Hematopoietic multipotent progenitor cell (in vitro differentiated cells): ENCODE results near the gene GPR107. TPM values are rescaled to one million over a fixed set of nuclear protein-coding genes. Genes with fewer than 3 reads are reported as not detected.

Experiments used
- DNase-seq, 3 donors: peaks; one replicate each; pipeline ENCODE4 v3.0.0-alpha.2; 2011 to 2015; ENCODE audit warnings: low read depth in 2 of 3, low spot score in 2 of 3
- total RNA-seq: library from RNA; depleted of rRNA; stranded (reverse); fragments of >200 nt; gene quantifications from one replicate; pipeline ENCODE4 v1.2.3, GENCODE V29; 2012

Gene GPR107
- total RNA-seq, 1 donor, result 15.6 TPM

DNA sequence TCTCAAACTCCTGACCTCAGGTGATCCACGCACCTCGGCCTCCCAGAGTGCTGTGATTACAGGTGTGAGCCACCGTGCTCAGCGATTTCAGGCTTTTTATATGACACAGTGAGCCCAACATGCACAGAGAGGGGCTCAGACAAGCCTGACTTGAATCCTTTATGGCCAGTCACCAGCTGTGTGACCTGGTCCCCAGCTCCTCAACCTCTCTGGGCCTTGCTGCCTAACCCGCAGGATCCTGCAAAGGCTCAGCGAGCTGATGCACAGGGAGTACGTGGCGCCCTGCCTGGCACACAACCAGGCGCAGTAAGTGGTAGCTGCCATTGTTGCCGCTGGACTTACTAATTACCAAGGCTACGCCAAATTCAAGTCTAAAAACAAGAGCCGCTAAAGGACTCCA lies 101.9 kb downstream of the GPR107 start:
- no peak for DNase-seq

- DNase-seq, result no peak
These were observed 103.0 kb downstream of the GPR107 start for GRCh38 chr9:130156672-130157071.

DNA sequence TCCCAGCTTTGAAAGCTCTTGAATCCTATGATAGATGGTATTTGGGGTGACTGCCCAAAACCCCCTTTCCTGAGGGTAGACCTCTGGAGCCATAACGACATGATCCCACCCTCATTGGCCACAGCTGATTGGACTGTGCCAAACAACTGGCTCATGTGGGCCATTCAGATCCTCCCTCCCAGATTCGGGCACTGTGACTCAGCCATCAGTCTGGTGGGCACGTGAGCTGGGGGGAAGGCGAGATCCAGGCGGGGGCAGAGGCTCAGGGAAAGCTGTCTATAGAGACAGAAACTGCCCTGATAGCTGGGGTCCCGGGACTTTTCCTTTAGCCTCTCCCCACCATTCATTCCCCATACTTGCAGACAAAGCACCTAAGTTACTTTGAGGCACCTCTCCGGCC lies 103.4 kb downstream of the GPR107 start:
- DNase-seq, result no peak

GRCh38 chr9:130158001-130158400 lies 104.3 kb downstream of the GPR107 start:
- no peak for DNase-seq

DNA sequence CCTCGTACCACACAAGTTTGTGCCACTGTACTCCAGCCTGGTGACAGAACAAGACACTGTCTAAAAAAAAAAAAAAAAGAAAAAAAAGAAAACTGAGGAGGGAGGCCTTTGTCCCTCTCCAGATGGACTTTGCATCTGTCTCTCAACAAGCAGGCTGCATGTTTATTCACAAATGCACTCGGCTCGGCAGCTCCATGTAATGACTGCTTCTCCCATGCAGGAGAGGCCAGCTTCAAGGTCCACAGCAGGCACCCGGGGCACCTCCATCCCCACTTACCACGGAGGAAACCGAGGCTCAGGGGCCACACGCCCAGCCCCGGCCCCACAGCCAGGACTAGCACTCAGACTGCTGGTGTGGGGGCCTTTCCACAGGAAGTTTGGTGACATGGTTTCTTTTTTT lies 105.4 kb downstream of the GPR107 start:
- DNase-seq, result no peak

GRCh38 chr9:130159915-130160670 lies 106.4 kb downstream of the GPR107 start:
- DNase-seq, result no peak

GRCh38 chr9:130160862-130161470 lies 107.3 kb downstream of the GPR107 start:
- DNase-seq, result no peak

- DNase-seq, result no peak
These were observed 111.9 kb downstream of the GPR107 start for GRCh38 chr9:130165579-130165978.

- DNase-seq, result no peak
These were observed 112.7 kb downstream of the GPR107 start for GRCh38 chr9:130166399-130166798.

- no peak for DNase-seq
These were observed 114.2 kb downstream of the GPR107 start for GRCh38 chr9:130167927-130168326.

GRCh38 chr9:130171226-130172148 lies 117.8 kb downstream of the GPR107 start:
- no peak for DNase-seq

DNA sequence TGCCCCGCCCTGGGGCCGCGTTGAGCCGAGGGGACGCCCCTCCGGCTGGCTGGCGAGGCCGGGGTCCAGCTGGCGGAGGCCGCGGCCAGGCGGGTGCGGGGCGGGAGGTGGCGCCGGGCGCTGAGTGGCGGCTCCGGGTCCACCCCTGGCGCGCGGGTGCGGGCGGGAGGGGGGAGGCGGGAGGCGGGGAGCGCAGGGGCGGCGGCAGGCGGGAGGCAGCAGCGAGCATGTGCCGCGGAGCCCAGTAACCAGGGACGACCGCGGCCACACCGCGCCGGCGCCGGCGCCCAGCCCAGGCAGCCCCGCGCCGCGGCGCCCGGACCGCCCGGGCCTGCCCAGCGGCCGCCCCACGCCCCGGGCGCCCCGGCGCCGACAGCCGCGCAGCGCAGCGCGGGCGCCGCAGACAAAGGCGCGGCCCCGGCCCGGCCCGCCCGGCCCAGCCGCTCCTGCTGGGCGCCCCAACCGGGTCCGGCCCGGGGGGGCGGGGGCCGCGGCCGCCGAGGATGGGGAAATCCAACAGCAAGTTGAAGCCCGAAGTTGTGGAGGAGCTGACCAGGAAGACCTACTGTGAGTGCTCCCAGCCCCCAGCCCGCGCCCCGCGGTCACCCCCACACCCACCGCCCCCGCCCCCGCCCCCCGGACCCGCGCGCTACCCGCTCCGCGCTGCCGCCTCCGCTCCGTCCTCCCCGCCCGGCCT lies 118.6 kb downstream of the GPR107 start, which contains the start of gene NCS1:
TSS of gene NCS1 (plus strand) at position 244 of the 697 bp plus-strand sequence. CDS start at position 504, 260 bp downstream.
- peak in 2 of 3 donors; percentile 37 to 48 for DNase-seq

DNA sequence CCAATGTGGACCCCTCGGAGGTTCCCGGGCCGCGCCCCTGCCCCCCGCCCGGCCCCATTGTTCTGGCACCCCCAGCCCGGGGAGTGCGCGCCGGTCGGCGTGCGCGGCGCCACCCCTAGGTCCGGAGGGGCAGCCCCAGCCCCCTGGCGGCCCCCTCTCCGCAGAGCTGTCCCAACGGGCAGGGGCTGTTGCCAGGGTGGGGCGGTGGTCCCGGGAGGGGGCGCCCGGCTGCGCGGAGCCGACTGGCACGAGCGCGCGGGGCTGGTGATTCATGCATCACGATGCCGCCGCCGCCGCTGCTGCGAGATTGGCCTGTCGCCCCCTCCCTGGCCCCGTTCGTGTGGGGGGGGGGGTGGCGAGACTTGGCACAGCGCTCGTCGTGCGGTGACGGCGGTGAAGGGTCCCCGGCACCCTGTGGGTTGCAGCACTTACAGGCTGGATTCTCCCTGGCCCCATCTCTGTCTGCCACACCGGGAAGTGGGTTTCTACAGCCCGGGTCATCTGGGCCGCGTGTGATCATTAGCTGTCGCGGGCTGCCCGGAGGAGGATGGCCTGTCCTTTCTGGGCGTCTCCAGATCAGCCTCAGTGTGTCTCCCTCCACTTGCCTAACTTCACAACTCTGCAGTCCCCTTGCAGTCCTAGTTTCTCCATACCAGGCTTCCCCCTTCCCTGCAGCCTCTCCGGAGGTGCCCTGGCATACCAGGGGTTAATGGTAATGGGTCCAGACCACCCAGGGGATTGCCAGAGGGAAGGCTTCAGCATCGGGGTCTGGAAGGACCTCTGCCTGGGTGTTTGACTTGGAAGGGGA lies 119.4 kb downstream of the GPR107 start:
- peak in 2 of 3 donors; percentile 55 to 56 for DNase-seq

DNA sequence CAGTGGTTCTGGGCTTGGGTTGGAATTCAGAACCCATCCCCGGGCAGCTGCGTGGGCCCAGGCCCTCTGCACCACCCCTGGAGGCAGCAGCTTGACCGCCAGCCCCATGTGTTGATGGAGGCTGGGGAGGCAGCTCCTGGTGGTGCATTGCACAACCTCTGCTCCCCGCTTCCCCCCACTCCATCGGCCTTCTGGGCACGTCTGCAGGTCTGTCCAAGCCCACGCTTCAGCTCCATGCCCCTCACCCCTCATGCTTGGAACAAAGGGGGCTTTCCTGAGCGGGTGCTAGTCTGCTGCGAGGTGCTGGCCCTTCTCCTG lies 119.9 kb downstream of the GPR107 start:
- DNase-seq, result no peak

- DNase-seq, result no peak
These were observed 120.3 kb downstream of the GPR107 start for GRCh38 chr9:130174025-130174424.

- no peak for DNase-seq
These were observed 121.2 kb downstream of the GPR107 start for GRCh38 chr9:130174920-130175321.

GRCh38 chr9:130175355-130175754 lies 121.6 kb downstream of the GPR107 start:
- no peak for DNase-seq

- DNase-seq, result no peak
These were observed 123.1 kb downstream of the GPR107 start for GRCh38 chr9:130176760-130177159.

DNA sequence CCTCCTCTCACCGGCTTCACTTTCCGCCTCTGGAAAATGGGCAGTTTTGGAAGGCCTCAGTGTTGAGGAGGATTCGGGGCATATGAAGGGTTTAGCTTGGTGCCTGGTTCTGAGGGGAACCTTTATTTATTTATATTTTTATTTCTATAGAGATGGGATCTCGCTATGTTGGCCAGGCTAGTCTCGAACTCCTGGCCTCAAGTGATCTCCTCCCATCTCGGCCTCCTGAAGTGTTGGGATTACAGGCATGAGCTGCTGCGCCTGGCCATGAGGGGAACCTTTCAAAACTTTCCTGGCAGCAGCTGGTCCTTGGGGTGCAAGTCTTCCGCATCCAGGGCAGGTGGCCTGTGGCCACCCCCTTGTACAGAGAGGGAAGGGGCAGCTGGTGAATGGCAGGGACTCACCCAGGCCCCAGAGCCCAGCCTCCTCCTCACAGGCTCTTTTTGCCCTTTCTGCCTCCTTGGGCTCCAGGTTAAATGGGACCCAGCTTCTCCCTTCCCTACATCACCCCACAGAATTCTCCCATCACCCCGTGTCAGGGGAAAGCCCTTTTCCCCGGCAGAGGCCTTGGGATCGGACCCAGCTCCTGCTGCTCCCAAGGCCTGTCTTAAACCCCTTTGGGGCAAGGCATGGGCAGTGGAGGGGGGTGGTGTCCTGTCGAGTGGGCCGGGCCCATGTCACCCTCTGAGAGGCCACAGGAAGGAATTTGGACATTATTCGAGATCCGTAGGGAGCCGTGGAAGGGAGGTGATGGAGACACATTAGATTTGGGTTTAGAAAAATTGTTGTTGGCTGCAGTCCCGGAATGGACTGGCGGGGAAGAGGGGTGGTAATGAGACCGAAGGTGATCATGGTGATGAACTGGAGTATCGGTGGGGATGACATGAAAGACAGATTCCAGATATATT lies 124.4 kb downstream of the GPR107 start:
- no peak for DNase-seq
